ENCODE data around the gene CCDC97.
A peak's percentile ranks its signal among the peaks of the same experiment; 100 is the strongest.

The CCDC97 gene

GRCh38 chr19:41363753-41364523 lies 54.0 kb downstream of the CCDC97 start, which contains the start of gene B9D2 (continued):
- peak; percentile 49; the same call in 1 of the 2 replicates for TF ChIP-seq ZBTB44 (tag by site-specific recombination; IDR thresholded peaks at IDR 0.05)
- no peak for TF ChIP-seq ZNF133 (tag by site-specific recombination; IDR thresholded peaks at IDR 0.05)
- no peak for TF ChIP-seq PBX3 (CRISPR knock-in tag; IDR thresholded peaks at IDR 0.05)
- TF ChIP-seq MEIS1 (CRISPR knock-in tag; IDR thresholded peaks at IDR 0.05; ENCODE audit: borderline replicate concordance): no peak
- no peak for TF ChIP-seq HIC1 (tag by site-specific recombination; IDR thresholded peaks at IDR 0.05)
- peak; percentile 81; the same call in 1 of the 2 replicates for TF ChIP-seq MZF1 (tag by site-specific recombination; IDR thresholded peaks at IDR 0.05; ENCODE audit: borderline replicate concordance)
- no peak for TF ChIP-seq ZNF513 (tag by site-specific recombination; IDR thresholded peaks at IDR 0.05)
- no peak for TF ChIP-seq ZNF433 (tag by site-specific recombination; IDR thresholded peaks at IDR 0.05; ENCODE audit: low read depth)
- no peak for TF ChIP-seq ZSCAN18 (tag by site-specific recombination; IDR thresholded peaks at IDR 0.05)
- no peak for TF ChIP-seq ZNF623 (tag by site-specific recombination; IDR thresholded peaks at IDR 0.05)
- TF ChIP-seq PATZ1 (tag by site-specific recombination; IDR thresholded peaks at IDR 0.05): peak; percentile 56
- TF ChIP-seq EGR2 (tag by site-specific recombination; IDR thresholded peaks at IDR 0.05; ENCODE audit: low read depth): 0 out of 2 replicates have a peak, but pooled peaks have one; percentile 6
- no peak for TF ChIP-seq ZNF521 (tag by site-specific recombination; IDR thresholded peaks at IDR 0.05)
- no peak for TF ChIP-seq ZNF292 (tag by site-specific recombination; IDR thresholded peaks at IDR 0.05; ENCODE audit: borderline replicate concordance, low read depth)
- peak; percentile 39; the same call in 1 of the 2 replicates for TF ChIP-seq ZFHX2 (tag by site-specific recombination; conservative IDR thresholded peaks at IDR 0.05)
- TF ChIP-seq ZIC2 (tag by site-specific recombination; IDR thresholded peaks at IDR 0.05): no peak
- TF ChIP-seq ZNF280C (tag by site-specific recombination; IDR thresholded peaks at IDR 0.05): no peak
- TF ChIP-seq ZNF664 (tag by site-specific recombination; IDR thresholded peaks at IDR 0.05): no peak
- TF ChIP-seq ZNF501 (tag by site-specific recombination; IDR thresholded peaks at IDR 0.05): 0 out of 2 replicates have a peak, but pooled peaks have one; percentile 31
- TF ChIP-seq ZNF792 (tag by site-specific recombination; IDR thresholded peaks at IDR 0.05): no peak
- TF ChIP-seq ZNF777 (tag by site-specific recombination; IDR thresholded peaks at IDR 0.05; ENCODE audit: borderline replicate concordance): no peak
- peak; percentile 93 for TF ChIP-seq ZBTB48 (tag by site-specific recombination; IDR thresholded peaks at IDR 0.05)
- no peak for TF ChIP-seq ZSCAN4 (tag by site-specific recombination; IDR thresholded peaks at IDR 0.05)
- peak; percentile 82; the same call in 1 of the 2 replicates for TF ChIP-seq MYNN (tag by site-specific recombination; IDR thresholded peaks at IDR 0.05; ENCODE audit: borderline replicate concordance)
